Measurements from ENCODE around the gene STK39. TPM values are rescaled to one million over a fixed set of nuclear protein-coding genes. Genes with fewer than 3 reads are reported as not detected.

STK39 gene
- total and polyA plus RNA-seq, 9 of the 15 experiments (the other 6 are each of a cell fraction or from before 2014, with no cell fraction given) = 0.19 to 0.76 (median 0.51) TPM

DNA sequence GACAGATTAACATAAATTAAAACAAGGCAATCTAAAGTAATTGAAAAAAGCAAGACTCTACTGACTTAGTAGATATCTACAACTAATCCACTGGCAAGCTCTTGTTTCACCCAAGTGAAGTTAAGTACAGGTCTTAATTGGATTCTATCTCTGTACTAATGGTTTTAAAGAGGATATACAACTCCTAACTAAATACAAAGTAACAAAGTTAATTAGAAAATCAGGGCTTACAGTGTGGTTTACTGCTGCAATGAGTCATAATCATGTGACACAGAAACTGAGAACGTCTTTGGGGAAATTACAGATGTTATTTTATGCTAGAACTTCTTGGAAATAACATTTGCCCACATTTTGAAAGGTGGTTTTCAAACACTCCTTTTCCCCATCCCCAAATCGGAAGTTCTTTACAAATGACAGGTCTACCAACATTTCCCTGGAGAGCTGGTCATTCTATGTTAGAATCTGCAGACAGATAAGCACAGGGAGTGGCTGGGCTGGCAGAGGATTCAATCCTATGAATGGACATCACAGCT is 245.3 kb downstream of the STK39 start:
- CTCF ChIA-PET (ENCODE audit: low intra/inter-chr PET ratio) = no interaction called here

More for the DNA sequence above, 245.3 kb downstream of the STK39 start:
- H3K36me3 ChIP-seq (ENCODE audit: control insufficient read depth, insufficient read depth, low read length) = no peaks in the 10 kb centered on the region
- ATAC-seq (no peak), DNase-seq (ENCODE audit: extremely low read depth in 1 of 4, low spot score in 3 of 4) (no peak), FAIRE-seq (peak; percentile 11)
- H3K9me3 ChIP-seq (replicated peaks; ENCODE audit: control insufficient read depth, insufficient read depth, low read depth, low read length) = no peaks in the 10 kb centered on the region
- H3K79me2 ChIP-seq (ENCODE audit: control insufficient read depth, insufficient read depth, low read length) = no peaks in the 10 kb centered on the region
- H4K20me1 ChIP-seq (replicated peaks; ENCODE audit: control insufficient read depth, insufficient read depth, low read length) = no peaks in the 10 kb centered on the region
- intact Hi-C loops (cut with micrococcal nuclease) = no loop called here
- POLR2A ChIA-PET = no interaction called here
- WGBS (ENCODE audit: insufficient coverage, low coverage, missing lambda C conversion rate) = 2% methylated on average over 2 of the region's 2 CpGs
- in situ Hi-C loops (cut with MboI) = no loop called here
- H3K4me1 ChIP-seq (replicated peaks in 1 of 2; ENCODE audit: control insufficient read depth in 2 of 2, insufficient read depth in 2 of 2, low read length in 2 of 2) = no peaks in the 10 kb centered on the region; a peak in 1 of 5 replicates
- no peak overlapping the region for H3K9ac ChIP-seq (ENCODE audit: insufficient read depth in 1 of 2, low read depth in 2 of 2, low read length in 2 of 2)
- H3K27ac ChIP-seq (ENCODE audit: extremely low read depth, low read depth, low read length) = no peak overlapping the region
- H3K4me2 ChIP-seq (ENCODE audit: insufficient read depth, low read length) = no peak overlapping the region
- H2AFZ ChIP-seq (ENCODE audit: low read depth, low read length) = no peak overlapping the region
- peaks cover 5 to 12% of the 10 kb centered on the region in 2 experiments; a peak in 3 of 5 replicates for H3K27me3 ChIP-seq (ENCODE audit: control insufficient read depth in 2 of 2, insufficient read depth in 2 of 2, low read length in 2 of 2)
- no peak overlapping the region for H3K4me3 ChIP-seq
- H3K9me1 ChIP-seq (ENCODE audit: control insufficient read depth, insufficient read depth, low read length) = no peaks in the 10 kb centered on the region
- no peak for TF ChIP-seq MED1 (CRISPR knock-in tag; IDR thresholded peaks at IDR 0.05; ENCODE audit: borderline replicate concordance)
- peak; percentile 81 for TF ChIP-seq FOSL1 (tag; conservative IDR thresholded peaks at IDR 0.05)
- TF ChIP-seq, protein P1, sequence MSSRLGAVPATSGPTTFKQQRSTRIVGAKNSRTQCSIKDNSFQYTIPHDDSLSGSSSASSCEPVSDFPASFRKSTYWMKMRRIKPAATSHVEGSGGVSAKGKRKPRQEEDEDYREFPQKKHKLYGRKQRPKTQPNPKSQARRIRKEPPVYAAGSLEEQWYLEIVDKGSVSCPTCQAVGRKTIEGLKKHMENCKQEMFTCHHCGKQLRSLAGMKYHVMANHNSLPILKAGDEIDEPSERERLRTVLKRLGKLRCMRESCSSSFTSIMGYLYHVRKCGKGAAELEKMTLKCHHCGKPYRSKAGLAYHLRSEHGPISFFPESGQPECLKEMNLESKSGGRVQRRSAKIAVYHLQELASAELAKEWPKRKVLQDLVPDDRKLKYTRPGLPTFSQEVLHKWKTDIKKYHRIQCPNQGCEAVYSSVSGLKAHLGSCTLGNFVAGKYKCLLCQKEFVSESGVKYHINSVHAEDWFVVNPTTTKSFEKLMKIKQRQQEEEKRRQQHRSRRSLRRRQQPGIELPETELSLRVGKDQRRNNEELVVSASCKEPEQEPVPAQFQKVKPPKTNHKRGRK (tag; IDR thresholded peaks at IDR 0.05) = no peak
- no peak for TF ChIP-seq FIP1L1 (IDR thresholded peaks at IDR 0.05; ENCODE audit: low read depth, low read length, poor library complexity, severe bottlenecking)
- no peak for TF ChIP-seq ZZZ3 (IDR thresholded peaks at IDR 0.05)
- TF ChIP-seq PRMT5 (CRISPR knock-in tag; IDR thresholded peaks at IDR 0.05) = no peak
- peak; percentile 27; the same call in 1 of the 2 replicates for TF ChIP-seq JUND (IDR thresholded peaks at IDR 0.05; ENCODE audit: borderline replicate concordance, low read depth, low read length)
- peak; percentile 51; the same call in 1 of the 3 replicates for TF ChIP-seq JUND (tag; IDR thresholded peaks at IDR 0.05; ENCODE audit: borderline replicate concordance, low read depth, low read length)
- TF ChIP-seq SMAD4 (CRISPR knock-in tag; conservative IDR thresholded peaks at IDR 0.05) = 0 out of 2 replicates have a peak, but pooled peaks have one; percentile 15
- TF ChIP-seq RCOR1 (IDR thresholded peaks at IDR 0.05; ENCODE audit: borderline replicate concordance in 1 of 2, low read depth in 2 of 2, low read length in 2 of 2) = peak in 1 of 2 experiments; percentile 39; a peak in 1 of 4 replicates
- TF ChIP-seq, protein P2, sequence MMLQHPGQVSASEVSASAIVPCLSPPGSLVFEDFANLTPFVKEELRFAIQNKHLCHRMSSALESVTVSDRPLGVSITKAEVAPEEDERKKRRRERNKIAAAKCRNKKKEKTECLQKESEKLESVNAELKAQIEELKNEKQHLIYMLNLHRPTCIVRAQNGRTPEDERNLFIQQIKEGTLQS (IDR thresholded peaks at IDR 0.05) = peak; percentile 61; the same call in 1 of the 2 replicates
- TF ChIP-seq, protein P2 (CRISPR knock-in tag; conservative IDR thresholded peaks at IDR 0.05) = no peak
- TF ChIP-seq, protein P3, sequence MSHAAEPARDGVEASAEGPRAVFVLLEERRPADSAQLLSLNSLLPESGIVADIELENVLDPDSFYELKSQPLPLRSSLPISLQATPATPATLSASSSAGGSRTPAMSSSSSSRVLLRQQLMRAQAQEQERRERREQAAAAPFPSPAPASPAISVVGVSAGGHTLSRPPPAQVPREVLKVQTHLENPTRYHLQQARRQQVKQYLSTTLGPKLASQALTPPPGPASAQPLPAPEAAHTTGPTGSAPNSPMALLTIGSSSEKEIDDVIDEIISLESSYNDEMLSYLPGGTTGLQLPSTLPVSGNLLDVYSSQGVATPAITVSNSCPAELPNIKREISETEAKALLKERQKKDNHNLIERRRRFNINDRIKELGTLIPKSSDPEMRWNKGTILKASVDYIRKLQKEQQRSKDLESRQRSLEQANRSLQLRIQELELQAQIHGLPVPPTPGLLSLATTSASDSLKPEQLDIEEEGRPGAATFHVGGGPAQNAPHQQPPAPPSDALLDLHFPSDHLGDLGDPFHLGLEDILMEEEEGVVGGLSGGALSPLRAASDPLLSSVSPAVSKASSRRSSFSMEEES (CRISPR knock-in tag; IDR thresholded peaks at IDR 0.05) = peak; percentile 73
- TF ChIP-seq KDM1A (IDR thresholded peaks at IDR 0.05) = peak in 1 of 2 experiments; percentile 28; a peak in 1 of 4 replicates
- no TSS peak for BruUV-seq (replicated peaks)

Measured in K562 (cell line).